OCI-LY3 (cell line): ENCODE results near the gene ADIPOR2.

Experiments
- CTCF ChIP-seq: fragments of 200-600, 300-600 bp; sonication (generic); IDR thresholded peaks from 2 replicates; pipeline ENCODE4 v1.5.1; 2014; ENCODE audit warnings: antibody characterized with exemption, low read length, low read depth
- EZH2phosphoT487 ChIP-seq: fragments of 200-600 bp; shearing (Covaris generic); IDR thresholded peaks from 2 replicates; pipeline ENCODE4 v1.6.1; 2018; ENCODE audit warnings: antibody characterized with exemption, mixed run types, low read depth

DNA sequence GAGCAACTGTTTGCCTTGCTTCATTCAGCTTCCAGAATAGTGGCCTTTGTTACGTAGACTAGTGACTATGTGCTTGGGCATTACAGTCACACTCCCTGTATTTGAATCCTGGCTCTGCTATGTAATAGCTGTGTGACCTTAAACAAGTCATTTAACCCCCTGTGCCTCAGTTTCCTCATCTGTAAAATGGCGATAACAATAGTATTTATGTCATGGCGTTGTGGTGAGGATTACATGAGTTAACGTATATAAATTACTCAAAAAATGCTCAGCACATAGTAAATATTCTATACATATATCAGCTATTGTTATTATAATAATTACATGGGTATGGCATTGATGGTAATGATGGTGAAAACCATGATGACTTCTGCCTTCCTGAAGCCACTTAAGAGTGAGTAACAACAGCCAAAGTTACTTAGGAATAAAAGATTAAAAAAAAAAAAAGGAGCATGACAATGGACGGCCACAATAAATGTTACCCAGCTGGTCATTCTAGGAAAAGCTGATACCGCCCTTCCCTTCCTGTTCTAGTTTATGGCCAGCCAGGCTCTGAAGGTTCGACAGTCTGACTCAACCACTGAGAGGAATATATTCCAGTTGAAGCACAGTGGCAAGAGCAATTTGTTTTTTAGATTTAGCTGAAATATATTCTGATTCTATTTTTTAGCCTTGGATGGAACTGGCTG is 9.9 kb upstream of the ADIPOR2 start:
- TF ChIP-seq EZH2phosphoT487 (no peak), CTCF (no peak)
